HG02642 (cell line): Measurements from ENCODE around the gene SETX.

ENCODE experiments used
- ATAC-seq: cut with Tn5 transposase; IDR thresholded peaks from one replicate; pipeline ENCODE4 v1.9.1; 2021; ENCODE audit warnings: mild to moderate bottlenecking; ENCODE audit not compliant: unreplicated experiment, poor library complexity

SETX gene

GRCh38 chr9:132230605-132231004, 124.2 kb downstream of the SETX start:
- no peak for ATAC-seq

GRCh38 chr9:132228062-132228461, 126.7 kb downstream of the SETX start:
- no peak for ATAC-seq

GRCh38 chr9:132226571-132227430, 128.0 kb downstream of the SETX start:
- no peak for ATAC-seq

GRCh38 chr9:132224645-132225044, 130.1 kb downstream of the SETX start:
- ATAC-seq: no peak

GRCh38 chr9:132221941-132222340, 132.8 kb downstream of the SETX start:
- no peak for ATAC-seq

- ATAC-seq: no peak
These were observed 136.6 kb downstream of the SETX start for GRCh38 chr9:132218208-132218607.

- ATAC-seq: no peak
These were observed 137.7 kb downstream of the SETX start for GRCh38 chr9:132216861-132217619.

- ATAC-seq: no peak
These were observed 140.7 kb downstream of the SETX start for GRCh38 chr9:132214027-132214622.

- no peak for ATAC-seq
These were observed 143.2 kb downstream of the SETX start for GRCh38 chr9:132211570-132211969.
